ENCODE results near the gene TMEM185B.

- no peak for TF ChIP-seq CTCF (IDR thresholded peaks at IDR 0.05; ENCODE audit: low read depth, low read length, missing input control)
- TF ChIP-seq MAX (IDR thresholded peaks at IDR 0.05): no peak
- no peak for TF ChIP-seq TAF1 (conservative IDR thresholded peaks at IDR 0.05)
- no peak for TF ChIP-seq SP1 (IDR thresholded peaks at IDR 0.05)
- no peak for TF ChIP-seq RAD21 (IDR thresholded peaks at IDR 0.05)
- TF ChIP-seq EGR1 (IDR thresholded peaks at IDR 0.05; ENCODE audit: low read depth in 2 of 2): no peak
- no peak for TF ChIP-seq ZBTB33 (IDR thresholded peaks at IDR 0.05)
- TF ChIP-seq YY1 (IDR thresholded peaks at IDR 0.05): no peak
- TF ChIP-seq JUND (IDR thresholded peaks at IDR 0.05): no peak
- no peak for TF ChIP-seq FOXA1 (IDR thresholded peaks at IDR 0.05)
- TF ChIP-seq REST (IDR thresholded peaks at IDR 0.05): no peak
- TF ChIP-seq ATF3 (IDR thresholded peaks at IDR 0.05): no peak
- no peak for TF ChIP-seq RXRA (IDR thresholded peaks at IDR 0.05)
- no peak for TF ChIP-seq GABPA (IDR thresholded peaks at IDR 0.05 in 1 of 2, conservative IDR thresholded peaks at IDR 0.05 in 1 of 2)
Observed at GRCh38 chr2:120246546-120247300, 23.5 kb upstream of the TMEM185B start.

Data from liver (tissue), 3 donors.